Gastrocnemius medialis (tissue), 4 donors: ENCODE measurements around the gene MLF1. TPM values are rescaled to one million over a fixed set of nuclear protein-coding genes. Genes with fewer than 3 reads are reported as not detected.

Source experiments
- ATAC-seq, 2 donors: fragments of 150-250 bp; one replicate each; pipeline ENCODE4 v1.9.1; 2016
- DNase-seq, 2 donors: peaks; one replicate each; pipeline ENCODE4 v3.0.0-alpha.2; 2019
- H3K27ac ChIP-seq, 4 donors: fragments of 200-600 bp; sonication (generic); 1 replicate in 1 of 4; 2 replicates in 3 of 4; pipeline ENCODE4 v1.5.1; 2016 to 2018; ENCODE audit warnings: mild to moderate bottlenecking in 2 of 4, moderate library complexity in 1 of 4
- H3K27me3 ChIP-seq, 3 donors: fragments of 200-600 bp; sonication (generic) in 2 of 3; 1 replicate in 1 of 3; 2 replicates in 2 of 3; pipeline versions ENCODE4 v1.5.1 to v1.6.0; 2016 to 2019; ENCODE audit warnings: mild to moderate bottlenecking in 1 of 3, moderate library complexity in 1 of 3
- H3K36me3 ChIP-seq, 2 donors: fragments of 200-600 bp; sonication (generic) in 1 of 2; one replicate each; pipeline ENCODE4 v1.5.1; 2017 to 2018
- H3K4me1 ChIP-seq, 2 donors: fragments of 200-600 bp; sonication (generic) in 1 of 2; one replicate each; pipeline ENCODE4 v1.5.1; 2016 to 2017; ENCODE audit warnings: mild to moderate bottlenecking in 2 of 2
- H3K4me3 ChIP-seq, 4 donors: fragments of 200-600 bp; sonication (generic) in 3 of 4; 1 replicate in 1 of 4; 2 replicates in 3 of 4; pipeline ENCODE4 v1.5.1; 2016 to 2019; ENCODE audit warnings: mild to moderate bottlenecking in 2 of 4
- H3K9me3 ChIP-seq, 3 donors: fragments of 200-600 bp; sonication (generic) in 2 of 3; 1 replicate in 1 of 3; 2 replicates in 2 of 3; pipeline ENCODE4 v1.5.1; 2016 to 2019
- POLR2A ChIP-seq, 2 donors: fragments of 450-650 bp; IDR thresholded peaks; one replicate each; pipeline ENCODE4 v1.6.1; 2017; ENCODE audit warnings: antibody characterized with exemption in 2 of 2, mild to moderate bottlenecking in 2 of 2, moderate library complexity in 2 of 2
- in situ Hi-C, 4 donors: fragments of 200-750 bp; cut with MboI; loops; one replicate each; pipeline versions ENCODE4 v1.15.0 to v1.8.0; 2017; ENCODE audit warnings: low sequenced_read_pairs in 4 of 4
- intact Hi-C: fragments of 100-400 bp; cut with DNase I; formaldehyde crosslinking; loops from one replicate; pipeline ENCODE4 v1.15.1; 2023; ENCODE audit warnings: low total_unique reads
- total RNA-seq, 4 donors: library from RNA; depleted of rRNA; stranded (reverse); fragments of >200 nt; gene quantifications; one replicate each; pipeline versions ENCODE4 v1.1.0 to v1.2.3, GENCODE V29; 2016
- TF ChIP-seq, protein P1 (sequence below), 5 experiments: fragments of 450-650 bp in 3 of 5; fragments of 200-600 bp in 2 of 5; sonication (generic) in 2 of 5; IDR thresholded peaks in 4 of 5; conservative IDR thresholded peaks in 1 of 5; 1 replicate in 4 of 5; 2 replicates in 1 of 5; pipeline ENCODE4 v1.5.1; 2016 to 2019; ENCODE audit warnings: antibody characterized with exemption in 5 of 5, mild to moderate bottlenecking in 3 of 5, moderate library complexity in 3 of 5

MLF1 gene
- total RNA-seq, 4 donors from 2014 or later: 18.4 to 40.8 (median 24.0) TPM

DNA sequence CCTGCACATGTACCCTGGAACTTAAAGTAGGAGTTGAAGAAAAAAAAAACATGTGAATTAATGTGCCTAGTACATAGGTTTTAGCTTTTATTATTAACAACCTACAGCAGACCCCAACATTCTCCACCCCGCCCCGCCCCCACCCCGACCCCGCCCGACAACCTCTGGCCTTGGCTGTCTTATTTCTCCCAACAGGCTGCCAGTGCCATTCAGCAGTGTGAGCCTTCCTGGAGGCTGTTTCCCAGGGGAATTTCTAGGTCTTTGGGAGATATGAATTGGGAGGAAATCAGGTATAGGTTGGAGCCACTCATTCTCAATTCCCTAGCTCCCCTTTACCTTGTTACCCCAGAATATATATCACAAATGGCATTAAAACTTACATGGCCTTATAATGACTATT is 8.3 kb upstream of the MLF1 start:
- in situ Hi-C loops (no loop called here), intact Hi-C loops (no loop called here)
- Histone ChIP-seq H3K9me3 (no peaks in the 10 kb centered on the region), H3K27me3 (no peaks in the 10 kb centered on the region), H3K4me3 (no peak overlapping the region), H3K36me3 (no peaks in the 10 kb centered on the region), H3K27ac (no peak overlapping the region), H3K4me1 (peaks cover 7 to 17% of the 10 kb centered on the region in 2 donors)
- no peak for TF ChIP-seq POLR2A (IDR thresholded peaks at IDR 0.05)
- TF ChIP-seq, protein P1, sequence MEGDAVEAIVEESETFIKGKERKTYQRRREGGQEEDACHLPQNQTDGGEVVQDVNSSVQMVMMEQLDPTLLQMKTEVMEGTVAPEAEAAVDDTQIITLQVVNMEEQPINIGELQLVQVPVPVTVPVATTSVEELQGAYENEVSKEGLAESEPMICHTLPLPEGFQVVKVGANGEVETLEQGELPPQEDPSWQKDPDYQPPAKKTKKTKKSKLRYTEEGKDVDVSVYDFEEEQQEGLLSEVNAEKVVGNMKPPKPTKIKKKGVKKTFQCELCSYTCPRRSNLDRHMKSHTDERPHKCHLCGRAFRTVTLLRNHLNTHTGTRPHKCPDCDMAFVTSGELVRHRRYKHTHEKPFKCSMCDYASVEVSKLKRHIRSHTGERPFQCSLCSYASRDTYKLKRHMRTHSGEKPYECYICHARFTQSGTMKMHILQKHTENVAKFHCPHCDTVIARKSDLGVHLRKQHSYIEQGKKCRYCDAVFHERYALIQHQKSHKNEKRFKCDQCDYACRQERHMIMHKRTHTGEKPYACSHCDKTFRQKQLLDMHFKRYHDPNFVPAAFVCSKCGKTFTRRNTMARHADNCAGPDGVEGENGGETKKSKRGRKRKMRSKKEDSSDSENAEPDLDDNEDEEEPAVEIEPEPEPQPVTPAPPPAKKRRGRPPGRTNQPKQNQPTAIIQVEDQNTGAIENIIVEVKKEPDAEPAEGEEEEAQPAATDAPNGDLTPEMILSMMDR (IDR thresholded peaks at IDR 0.05 in 4 of 5, conservative IDR thresholded peaks at IDR 0.05 in 1 of 5): no peak
- ATAC-seq: no peak
- DNase-seq: no peak

DNA sequence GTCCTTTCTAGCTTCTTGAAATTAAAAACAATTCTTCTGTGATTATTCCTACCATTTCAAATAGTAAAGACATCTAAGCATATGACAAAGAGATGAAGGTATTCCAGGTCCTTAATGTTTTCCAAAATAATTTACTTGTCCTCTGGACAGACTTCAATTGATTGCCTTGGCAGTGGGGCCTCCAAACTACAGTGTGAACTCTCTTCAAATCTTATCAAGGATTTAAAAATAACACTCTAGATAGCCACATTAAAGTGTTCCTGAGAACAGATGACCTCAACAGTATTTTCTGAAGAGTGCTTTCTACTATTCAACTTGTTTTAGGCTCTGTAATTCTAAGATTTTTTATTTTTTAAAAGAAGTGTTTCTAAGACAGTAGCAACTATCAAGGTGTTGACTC is 7.9 kb upstream of the MLF1 start:
- H3K36me3 ChIP-seq: no peaks in the 10 kb centered on the region
- intact Hi-C loops: no loop called here
- in situ Hi-C loops: no loop called here
- H3K27me3 ChIP-seq: no peaks in the 10 kb centered on the region
- ATAC-seq (no peak), DNase-seq (no peak)
- H3K4me1 ChIP-seq: peaks cover 7 to 17% of the 10 kb centered on the region in 2 donors
- H3K9me3 ChIP-seq: no peaks in the 10 kb centered on the region
- TF ChIP-seq POLR2A (IDR thresholded peaks at IDR 0.05): no peak
- TF ChIP-seq, protein P1 (IDR thresholded peaks at IDR 0.05 in 4 of 5, conservative IDR thresholded peaks at IDR 0.05 in 1 of 5): no peak
- no peak overlapping the region for H3K4me3 ChIP-seq
- no peak overlapping the region for H3K27ac ChIP-seq

DNA sequence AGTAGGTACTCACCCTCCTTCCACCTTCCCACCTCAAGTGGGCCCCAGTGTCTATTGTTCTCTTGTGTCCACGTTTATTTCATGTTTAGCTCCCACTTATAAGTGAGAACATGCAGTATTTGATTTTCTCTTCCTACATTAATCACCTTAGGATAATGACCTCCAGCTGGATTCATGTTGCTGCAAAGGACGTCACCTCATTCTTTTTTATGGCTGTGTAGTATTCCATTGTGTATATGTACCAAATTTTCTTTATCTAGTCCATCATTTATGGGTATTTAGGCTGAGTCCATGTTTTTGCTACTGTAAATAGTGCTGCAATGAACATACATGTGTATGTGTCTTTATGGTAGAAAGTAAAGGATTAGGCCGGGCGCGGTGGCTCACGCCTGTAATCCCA is 5.9 kb upstream of the MLF1 start:
- intact Hi-C loops: no loop called here
- Histone ChIP-seq H3K27ac (no peak overlapping the region), H3K36me3 (no peaks in the 10 kb centered on the region), H3K4me3 (no peak overlapping the region), H3K9me3 (no peaks in the 10 kb centered on the region), H3K4me1 (peaks cover 19 to 27% of the 10 kb centered on the region in 2 donors), H3K27me3 (no peaks in the 10 kb centered on the region)
- ATAC-seq: no peak
- in situ Hi-C loops: no loop called here
- DNase-seq: no peak
- TF ChIP-seq, protein P1 (IDR thresholded peaks at IDR 0.05 in 4 of 5, conservative IDR thresholded peaks at IDR 0.05 in 1 of 5): no peak
- no peak for TF ChIP-seq POLR2A (IDR thresholded peaks at IDR 0.05)

- no peaks in the 10 kb centered on the region for H3K36me3 ChIP-seq
- DNase-seq: no peak
- in situ Hi-C loops: no loop called here
- no peak for TF ChIP-seq POLR2A (IDR thresholded peaks at IDR 0.05)
- TF ChIP-seq, protein P1 (IDR thresholded peaks at IDR 0.05 in 4 of 5, conservative IDR thresholded peaks at IDR 0.05 in 1 of 5): no peak
- no peak overlapping the region for H3K4me3 ChIP-seq
- no peaks in the 10 kb centered on the region for H3K27me3 ChIP-seq
- intact Hi-C loops: no loop called here
- peaks cover 14 to 16% of the 10 kb centered on the region in 2 donors for H3K4me1 ChIP-seq
- H3K27ac ChIP-seq: peak overlapping the region in 3 of 4 donors; percentile 89 to 95 (median 94)
- ATAC-seq: no peak
- no peaks in the 10 kb centered on the region for H3K9me3 ChIP-seq
Observed at GRCh38 chr3:158568784-158569183, 2.2 kb upstream of the MLF1 start.

DNA sequence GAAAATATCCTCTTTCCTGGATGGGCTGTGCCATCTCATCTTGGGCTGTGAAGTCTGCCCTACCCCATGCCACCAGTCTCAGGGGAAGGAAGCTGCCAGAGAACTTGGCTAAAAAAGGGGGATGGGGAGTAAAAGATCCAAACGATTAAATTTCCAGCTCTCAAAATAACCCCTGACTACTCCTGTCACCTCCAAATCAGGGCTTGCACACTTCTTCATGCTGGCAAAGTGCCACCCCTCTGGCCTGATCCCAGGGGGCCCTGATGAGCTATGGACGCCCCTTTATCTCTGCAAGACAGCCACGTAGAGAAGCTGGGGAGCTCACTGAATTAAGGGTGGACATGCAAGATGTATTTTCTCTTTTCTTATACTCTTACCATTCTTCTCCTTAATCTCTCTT is 1.2 kb upstream of the MLF1 start:
- in situ Hi-C loops: no loop called here
- H3K27ac ChIP-seq: peak overlapping the region; percentile 43 to 95 (median 92)
- peaks cover 15 to 18% of the 10 kb centered on the region in 2 donors for H3K4me1 ChIP-seq
- ATAC-seq (peak; percentile 56 to 68), DNase-seq (peak in 1 of 2 donors; percentile 26)
- peak overlapping the region in 2 of 4 donors; percentile 87 to 94 for H3K4me3 ChIP-seq
- TF ChIP-seq, protein P1 (IDR thresholded peaks at IDR 0.05 in 4 of 5, conservative IDR thresholded peaks at IDR 0.05 in 1 of 5): no peak
- no peak for TF ChIP-seq POLR2A (IDR thresholded peaks at IDR 0.05)
- no peaks in the 10 kb centered on the region for H3K9me3 ChIP-seq
- intact Hi-C loops: loop anchor here (5.0 to 10.0 kb wide), 3 partner anchors 73 to 457 kb away; partner anchors contain the start of genes GFM1, MFSD1 and RSRC1
- no peaks in the 10 kb centered on the region for H3K36me3 ChIP-seq
- H3K27me3 ChIP-seq: no peaks in the 10 kb centered on the region
